K562 (cell line): Measurements from ENCODE around the gene BCAS4. TPM values are rescaled to one million over a fixed set of nuclear protein-coding genes. Genes with fewer than 3 reads are reported as not detected.

Experiments
- ATAC-seq: fragments of 200-7000 bp; cut with Tn5 transposase; 3 replicates; pipeline ENCODE4 v1.9.1; 2020; ENCODE audit warnings: moderate library complexity
- BruUV-seq: library from RNA; stranded (reverse); fragments of 400-500 nt; replicated peaks from 2 replicates; lab custom pipeline; 2021; lab: Mats Ljungman, UMichigan
- CTCF ChIA-PET: fragments of 300-600 bp; formaldehyde crosslinking; extraction: SDS; loops from one replicate; lab custom pipeline; 2021; ENCODE audit warnings: low intra/inter-chr PET ratio; lab: Yijun Ruan, JAX
- POLR2A ChIA-PET: fragments of 300-600, 350-650 bp; sonication (Branson Sonifier 250); formaldehyde crosslinking; extraction: SDS; loops from one replicate; lab custom pipeline; 2021; ENCODE audit warnings: antibody characterized with exemption, inconsistent platforms; lab: Yijun Ruan, JAX
- DNase-seq, 4 experiments: peaks; one replicate each; pipeline versions ENCODE4 v3.0.0 to v3.0.0-alpha.2; 2011 to 2018; ENCODE audit warnings: low spot score in 3 of 4, mixed read lengths in 3 of 4; ENCODE audit errors: extremely low read depth in 1 of 4
- FAIRE-seq: peaks from 2 replicates; lab custom pipeline; 2011; peaks lifted over from hg19 to GRCh38; lab: Jason Lieb, UNC
- H2AFZ ChIP-seq: 2 replicates; pipeline ENCODE4 v1.6.0; 2011; ENCODE audit warnings: low read depth, low read length, control low read depth, inconsistent platforms
- H3K27ac ChIP-seq: fragments of 200-600 bp; 3 replicates; pipeline ENCODE4 v1.8.0; 2011; ENCODE audit warnings: low read depth, mild to moderate bottlenecking, control low read depth, inconsistent platforms, low read length, moderate library complexity, mixed read lengths; ENCODE audit errors: extremely low read depth
- H3K27me3 ChIP-seq, 2 experiments: fragments of 300-600 bp in 1 of 2; 2 replicates in 1 of 2; 3 replicates in 1 of 2; pipeline versions ENCODE4 v1.6.0 to v1.8.0; 2011; ENCODE audit warnings: inconsistent platforms in 2 of 2, low read length in 2 of 2, mild to moderate bottlenecking in 1 of 2, mixed read lengths in 1 of 2, moderate library complexity in 1 of 2; ENCODE audit not compliant: control insufficient read depth in 2 of 2, insufficient read depth in 2 of 2
- H3K36me3 ChIP-seq: fragments of 300-600 bp; 3 replicates; pipeline ENCODE4 v1.8.0; 2011; ENCODE audit warnings: mild to moderate bottlenecking, low read length, inconsistent platforms; ENCODE audit not compliant: control insufficient read depth, insufficient read depth
- H3K4me1 ChIP-seq, 2 experiments: fragments of 200-600 bp in 1 of 2; replicated peaks in 1 of 2; 2 replicates in 1 of 2; 3 replicates in 1 of 2; pipeline versions ENCODE4 v1.5.1 to v1.8.0; 2011; ENCODE audit warnings: inconsistent platforms in 2 of 2, low read length in 2 of 2, mild to moderate bottlenecking in 1 of 2, mixed read lengths in 1 of 2, moderate library complexity in 1 of 2; ENCODE audit not compliant: control insufficient read depth in 2 of 2, insufficient read depth in 2 of 2
- H3K4me2 ChIP-seq: 2 replicates; pipeline ENCODE4 v1.6.1; 2011; ENCODE audit warnings: low read length, control low read depth, inconsistent platforms, mixed read lengths; ENCODE audit not compliant: insufficient read depth
- H3K4me3 ChIP-seq: fragments of 200-600 bp; sonication (generic), shearing (Covaris generic); 2 replicates; pipeline ENCODE4 v1.5.1; 2016; ENCODE audit warnings: control low read depth, inconsistent platforms
- H3K79me2 ChIP-seq: fragments of 200-600 bp; 3 replicates; pipeline ENCODE4 v1.8.0; 2011; ENCODE audit warnings: low read length, inconsistent platforms; ENCODE audit not compliant: control insufficient read depth, insufficient read depth
- H3K9ac ChIP-seq, 2 experiments: 2 replicates each; pipeline versions ENCODE4 v1.6.0 to v1.6.1; 2011; ENCODE audit warnings: low read depth in 2 of 2, low read length in 2 of 2, control low read depth in 1 of 2, inconsistent platforms in 1 of 2, mild to moderate bottlenecking in 1 of 2, mixed read lengths in 1 of 2; ENCODE audit not compliant: insufficient read depth in 1 of 2
- H3K9me1 ChIP-seq: one replicate; pipeline ENCODE4 v1.6.0; 2011; ENCODE audit warnings: inconsistent platforms, mild to moderate bottlenecking, low read length, moderate library complexity; ENCODE audit not compliant: control insufficient read depth, insufficient read depth
- H3K9me3 ChIP-seq: replicated peaks from 2 replicates; pipeline ENCODE4 v1.5.1; 2011; ENCODE audit warnings: low read depth, low read length, inconsistent platforms; ENCODE audit not compliant: control insufficient read depth, insufficient read depth
- H4K20me1 ChIP-seq: replicated peaks from 2 replicates; pipeline ENCODE4 v1.6.1; 2011; ENCODE audit warnings: low read length, inconsistent platforms, mixed read lengths; ENCODE audit not compliant: control insufficient read depth, insufficient read depth
- CBFA2T3 ChIP-seq: fragments of 450-650 bp; IDR thresholded peaks from 2 replicates; pipeline ENCODE4 v1.6.1; 2017
- POLR2AphosphoS2 ChIP-seq: IDR thresholded peaks from 2 replicates; pipeline ENCODE4 v1.6.1; 2012; ENCODE audit warnings: low read length, improper control_type of control experiment
- WGBS: fragments of 100-300 bp; shearing (Covaris generic); methylation state at CpG from one replicate; pipeline ENCODE4 v1.1.6; 2016; ENCODE audit warnings: low coverage, mixed read lengths; ENCODE audit not compliant: insufficient coverage; ENCODE audit errors: missing lambda C conversion rate; 5-methylcytosine and 5-hydroxymethylcytosine counted together
- in situ Hi-C: fragments of 300-500 bp; cut with MboI; formaldehyde crosslinking; loops from 4 replicates; pipeline ENCODE4 v1.15.0; 2018; ENCODE audit warnings: inconsistent platforms, mixed read lengths
- intact Hi-C: fragments of 100-400 bp; cut with micrococcal nuclease; formaldehyde crosslinking; loops from 2 replicates; pipeline ENCODE4 v1.14.2; 2022
- polyA plus RNA-seq, 8 experiments: library from polyadenylated mRNA; depleted of rRNA in 4 of 8; stranded (reverse) in 5 of 8; unstranded in 3 of 8; fragments of >200 nt; fragmentation: Nextera tagmentation in 2 of 8; fragmentation: Illumina TruSeq in 1 of 8; extraction: Ambion mirVana in 2 of 8; extraction: Trizol in 1 of 8; gene quantifications; 2 replicates each; pipeline versions ENCODE4 v1.2.1 to v1.2.3, GENCODE V29; 2011 to 2014; ENCODE audit warnings: inconsistent platforms in 1 of 8, missing spikeins in 1 of 8
- total RNA-seq, 7 experiments: library from RNA; depleted of rRNA in 6 of 7; stranded (reverse); fragments of >200 nt in 6 of 7; fragmentation: Illumina TruSeq in 2 of 7; extraction: Trizol in 2 of 7; gene quantifications; 2 replicates each; pipeline versions ENCODE4 v1.2.1 to v1.2.3, GENCODE V29; 2011 to 2021; ENCODE audit warnings: low replicate concordance in 1 of 7
- TF ChIP-seq, protein P1 (sequence below), 3 experiments: fragments of 200-800 bp in 1 of 3; fragments of 250-450 bp in 1 of 3; fragments of 450-650 bp in 1 of 3; sonication (Bioruptor Pico) in 1 of 3; sonication (Bioruptor generic) in 1 of 3; formaldehyde crosslinking in 1 of 3; IDR thresholded peaks; 2 replicates each; pipeline versions ENCODE4 v1.6.1 to v1.8.0; 2016 to 2022; ENCODE audit warnings: mild to moderate bottlenecking in 2 of 3, missing genetic modification characterization in 2 of 3, missing compliant biosample characterization in 1 of 3, moderate library complexity in 1 of 3

The BCAS4 gene
- total and polyA plus RNA-seq, 9 of the 15 experiments (the other 6 are each of a cell fraction or from before 2014, with no cell fraction given) = 0.15 to 2.3 (median 0.47) TPM

DNA sequence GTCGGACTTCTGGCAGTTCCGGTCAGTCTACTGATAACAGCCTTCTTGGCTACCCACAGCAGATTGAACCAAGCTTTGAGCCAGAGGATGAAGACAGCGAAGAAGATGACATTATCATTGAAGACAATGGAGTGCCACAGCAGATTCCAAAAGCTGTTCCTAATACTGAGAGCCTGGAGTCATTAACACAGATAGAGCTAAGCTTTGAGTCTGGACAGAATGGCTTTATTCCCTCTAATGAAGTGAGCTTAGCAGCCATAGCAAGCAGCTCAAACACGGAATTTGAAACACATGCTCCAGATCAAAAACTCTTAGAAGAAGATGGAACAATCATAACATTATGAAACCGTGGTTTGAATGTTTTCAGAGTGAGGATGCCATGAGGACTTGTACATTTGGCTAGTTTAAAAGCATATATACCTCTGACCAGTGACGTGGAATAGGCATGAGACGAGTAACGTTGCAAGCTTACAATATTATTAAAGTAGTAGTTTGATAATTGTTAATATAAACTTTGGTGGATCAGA is 44.7 kb upstream of the BCAS4 start:
- intact Hi-C loops (no loop called here), in situ Hi-C loops (no loop called here)
- ATAC-seq = no peak
- H4K20me1 ChIP-seq = no peaks in the 10 kb centered on the region; the same call in 1 of the 2 replicates
- H3K9me1 ChIP-seq = no peaks in the 10 kb centered on the region
- no peaks in the 10 kb centered on the region for H3K27me3 ChIP-seq
- WGBS = 84% methylated on average over 8 of the region's 8 CpGs
- H2AFZ ChIP-seq = no peak overlapping the region
- H3K4me3 ChIP-seq = no peak overlapping the region
- no peak overlapping the region for H3K27ac ChIP-seq
- no peak for DNase-seq
- ChIA-PET POLR2A (interaction anchor here (0.6 to 2.0 kb wide), 7 partner anchors 11 to 697 kb away, joined by 3 to 8 read pairs (median 4); no protein-coding TSS in a partner anchor), CTCF (interaction anchor here (2.3 kb wide), 1 partner anchor 125 kb away, joined by 8 read pairs; no protein-coding TSS in a partner anchor)
- no peak overlapping the region for H3K9ac ChIP-seq
- H3K9me3 ChIP-seq = no peaks in the 10 kb centered on the region
- H3K79me2 ChIP-seq = peaks cover 22% of the 10 kb centered on the region
- H3K4me1 ChIP-seq = peaks cover 4% of the 10 kb centered on the region in 2 experiments; a peak in 2 of 5 replicates
- BruUV-seq = TSS peak; percentile 14
- H3K36me3 ChIP-seq = peaks cover 63% of the 10 kb centered on the region
- no peak overlapping the region for H3K4me2 ChIP-seq
- no peak for FAIRE-seq
- TF ChIP-seq CBFA2T3 = no peak
- TF ChIP-seq, protein P1, sequence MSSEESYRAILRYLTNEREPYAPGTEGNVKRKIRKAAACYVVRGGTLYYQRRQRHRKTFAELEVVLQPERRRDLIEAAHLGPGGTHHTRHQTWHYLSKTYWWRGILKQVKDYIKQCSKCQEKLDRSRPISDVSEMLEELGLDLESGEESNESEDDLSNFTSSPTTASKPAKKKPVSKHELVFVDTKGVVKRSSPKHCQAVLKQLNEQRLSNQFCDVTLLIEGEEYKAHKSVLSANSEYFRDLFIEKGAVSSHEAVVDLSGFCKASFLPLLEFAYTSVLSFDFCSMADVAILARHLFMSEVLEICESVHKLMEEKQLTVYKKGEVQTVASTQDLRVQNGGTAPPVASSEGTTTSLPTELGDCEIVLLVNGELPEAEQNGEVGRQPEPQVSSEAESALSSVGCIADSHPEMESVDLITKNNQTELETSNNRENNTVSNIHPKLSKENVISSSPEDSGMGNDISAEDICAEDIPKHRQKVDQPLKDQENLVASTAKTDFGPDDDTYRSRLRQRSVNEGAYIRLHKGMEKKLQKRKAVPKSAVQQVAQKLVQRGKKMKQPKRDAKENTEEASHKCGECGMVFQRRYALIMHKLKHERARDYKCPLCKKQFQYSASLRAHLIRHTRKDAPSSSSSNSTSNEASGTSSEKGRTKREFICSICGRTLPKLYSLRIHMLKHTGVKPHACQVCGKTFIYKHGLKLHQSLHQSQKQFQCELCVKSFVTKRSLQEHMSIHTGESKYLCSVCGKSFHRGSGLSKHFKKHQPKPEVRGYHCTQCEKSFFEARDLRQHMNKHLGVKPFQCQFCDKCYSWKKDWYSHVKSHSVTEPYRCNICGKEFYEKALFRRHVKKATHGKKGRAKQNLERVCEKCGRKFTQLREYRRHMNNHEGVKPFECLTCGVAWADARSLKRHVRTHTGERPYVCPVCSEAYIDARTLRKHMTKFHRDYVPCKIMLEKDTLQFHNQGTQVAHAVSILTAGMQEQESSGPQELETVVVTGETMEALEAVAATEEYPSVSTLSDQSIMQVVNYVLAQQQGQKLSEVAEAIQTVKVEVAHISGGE (CRISPR knock-in tag; IDR thresholded peaks at IDR 0.05) = peak in 1 of 3 experiments; percentile 42; a peak in 1 of 6 replicates
- TF ChIP-seq POLR2AphosphoS2 = 0 out of 2 replicates have a peak, but pooled peaks have one; percentile 39
